H9 (cell line): ENCODE measurements around the gene FARP1. TPM values are rescaled to one million over a fixed set of nuclear protein-coding genes. Genes with fewer than 3 reads are reported as not detected.

Source experiments
- DNase-seq: peaks from one replicate; pipeline ENCODE4 v3.0.0-alpha.2; 2017
- H2AFZ ChIP-seq: one replicate; pipeline ENCODE4 v1.6.1; 2013; ENCODE audit warnings: mild to moderate bottlenecking, low read length, control low read depth, moderate library complexity
- H2AK5ac ChIP-seq: 2 replicates; pipeline ENCODE4 v1.6.1; 2013; ENCODE audit warnings: low read length, control low read depth, mixed read lengths; ENCODE audit not compliant: insufficient read length
- H2BK120ac ChIP-seq: one replicate; pipeline ENCODE4 v1.6.1; 2013; ENCODE audit warnings: low read depth, mild to moderate bottlenecking, low read length, control low read depth, inconsistent platforms; ENCODE audit not compliant: poor library complexity, severe bottlenecking
- H2BK12ac ChIP-seq: 2 replicates; pipeline ENCODE4 v1.6.1; 2013; ENCODE audit warnings: low read length, control low read depth, mixed read lengths, low read depth; ENCODE audit not compliant: insufficient read length
- H2BK15ac ChIP-seq: 2 replicates; pipeline ENCODE4 v1.6.1; 2013; ENCODE audit warnings: low read depth, low read length, control low read depth
- H2BK20ac ChIP-seq: one replicate; pipeline ENCODE4 v1.6.1; 2013; ENCODE audit warnings: low read depth, mild to moderate bottlenecking, low read length, control low read depth, inconsistent platforms; ENCODE audit not compliant: poor library complexity, severe bottlenecking
- H2BK5ac ChIP-seq: 2 replicates; pipeline ENCODE4 v1.6.1; 2013; ENCODE audit warnings: low read length, control low read depth, mixed read lengths; ENCODE audit not compliant: insufficient read length
- H3K14ac ChIP-seq: 2 replicates; pipeline ENCODE4 v1.6.1; 2013; ENCODE audit warnings: low read length, control low read depth; ENCODE audit not compliant: insufficient read depth
- H3K18ac ChIP-seq: 2 replicates; pipeline ENCODE4 v1.6.1; 2013; ENCODE audit warnings: low read depth, mild to moderate bottlenecking, mixed read lengths, low read length, control low read depth; ENCODE audit not compliant: insufficient read length
- H3K23ac ChIP-seq: 2 replicates; pipeline ENCODE4 v1.6.1; 2013; ENCODE audit warnings: low read length, control low read depth, mixed read lengths, low read depth; ENCODE audit not compliant: insufficient read length
- H3K23me2 ChIP-seq: 2 replicates; pipeline ENCODE4 v1.6.1; 2013; ENCODE audit warnings: low read depth, mild to moderate bottlenecking, mixed read lengths, low read length, control low read depth; ENCODE audit not compliant: insufficient read length, poor library complexity, severe bottlenecking
- H3K27ac ChIP-seq: 2 replicates; pipeline ENCODE4 v1.5.1; 2013; ENCODE audit warnings: low read length, control low read depth, mixed read lengths, low read depth; ENCODE audit not compliant: insufficient read length
- H3K27me3 ChIP-seq: 2 replicates; pipeline ENCODE4 v1.6.1; 2013; ENCODE audit warnings: low read length, control low read depth, inconsistent platforms; ENCODE audit not compliant: insufficient read depth
- H3K4ac ChIP-seq: 2 replicates; pipeline ENCODE4 v1.6.1; 2013; ENCODE audit warnings: low read depth, mild to moderate bottlenecking, control low read depth, inconsistent platforms, low read length, moderate library complexity
- H3K4me1 ChIP-seq: 2 replicates; pipeline ENCODE4 v1.6.1; 2013; ENCODE audit warnings: low read length, control low read depth, inconsistent platforms; ENCODE audit not compliant: insufficient read depth
- H3K4me2 ChIP-seq: 2 replicates; pipeline ENCODE4 v1.6.1; 2013; ENCODE audit warnings: low read length, control low read depth, mixed read lengths; ENCODE audit not compliant: insufficient read length, insufficient read depth
- H3K56ac ChIP-seq: 2 replicates; pipeline ENCODE4 v1.6.1; 2013; ENCODE audit warnings: low read depth, mild to moderate bottlenecking, mixed read lengths, low read length, control low read depth; ENCODE audit not compliant: insufficient read length
- H3K79me1 ChIP-seq: 2 replicates; pipeline ENCODE4 v1.6.1; 2013; ENCODE audit warnings: low read depth, mild to moderate bottlenecking, moderate library complexity, low read length, control low read depth, inconsistent platforms; ENCODE audit not compliant: insufficient read depth, poor library complexity, severe bottlenecking
- H3K79me2 ChIP-seq: 2 replicates; pipeline ENCODE4 v1.6.1; 2013; ENCODE audit warnings: low read length, control low read depth, inconsistent platforms; ENCODE audit not compliant: insufficient read depth
- H3K9ac ChIP-seq: 2 replicates; pipeline ENCODE4 v1.6.1; 2013; ENCODE audit warnings: low read length, control low read depth, mixed read lengths; ENCODE audit not compliant: insufficient read length; ENCODE audit errors: extremely low read depth
- H3K9me3 ChIP-seq: one replicate; pipeline ENCODE4 v1.6.1; 2013; ENCODE audit warnings: low read depth, low read length, inconsistent platforms; ENCODE audit not compliant: control insufficient read depth
- H3T11ph ChIP-seq: one replicate; pipeline ENCODE4 v1.6.1; 2013; ENCODE audit warnings: mild to moderate bottlenecking, low read length, control low read depth, inconsistent platforms
- H4K20me1 ChIP-seq: one replicate; pipeline ENCODE4 v1.6.1; 2013; ENCODE audit not compliant: control insufficient read depth, insufficient read length, insufficient read depth
- H4K5ac ChIP-seq: 2 replicates; pipeline ENCODE4 v1.6.1; 2013; ENCODE audit warnings: low read depth, mild to moderate bottlenecking, mixed read lengths, low read length, control low read depth; ENCODE audit not compliant: insufficient read length
- H4K8ac ChIP-seq: replicated peaks from 2 replicates; pipeline ENCODE4 v1.6.1; 2013; ENCODE audit warnings: low read length, control low read depth, mixed read lengths, low read depth; ENCODE audit not compliant: insufficient read length
- H4K91ac ChIP-seq: 2 replicates; pipeline ENCODE4 v1.6.1; 2013; ENCODE audit warnings: low read depth, mild to moderate bottlenecking, moderate library complexity, mixed read lengths, low read length, control low read depth; ENCODE audit not compliant: insufficient read length
- H3K27ac Mint-ChIP-seq, 3 experiments: 2 replicates in 2 of 3; 3 replicates in 1 of 3; pipeline ENCODE4 v1.8.0; 2020 to 2021; ENCODE audit warnings: mixed read lengths in 3 of 3, mild to moderate bottlenecking in 1 of 3, moderate library complexity in 1 of 3
- H3K27me3 Mint-ChIP-seq: 2 replicates; pipeline ENCODE4 v1.8.0; 2021; ENCODE audit warnings: low read depth, mild to moderate bottlenecking, moderate library complexity, mixed read lengths
- H3K36me3 Mint-ChIP-seq, 3 experiments: 2 replicates in 2 of 3; 3 replicates in 1 of 3; pipeline ENCODE4 v1.8.0; 2020 to 2021; ENCODE audit warnings: low read depth in 3 of 3, mixed read lengths in 3 of 3; ENCODE audit not compliant: insufficient read depth in 1 of 3
- H3K4me1 Mint-ChIP-seq, 2 experiments: 2 replicates each; pipeline ENCODE4 v1.8.0; 2020; ENCODE audit warnings: mixed read lengths in 2 of 2
- H3K4me3 Mint-ChIP-seq, 2 experiments: 2 replicates in 1 of 2; 3 replicates in 1 of 2; pipeline ENCODE4 v1.8.0; 2020 to 2021; ENCODE audit warnings: mild to moderate bottlenecking in 2 of 2, mixed read lengths in 2 of 2, moderate library complexity in 1 of 2
- H3K9me3 Mint-ChIP-seq, 2 experiments: 2 replicates in 1 of 2; 3 replicates in 1 of 2; pipeline ENCODE4 v1.8.0; 2020; ENCODE audit warnings: mild to moderate bottlenecking in 2 of 2, mixed read lengths in 2 of 2, moderate library complexity in 1 of 2
- CTCF ChIP-seq: fragments of 200-600 bp; sonication (generic); conservative IDR thresholded peaks from 3 replicates; pipeline ENCODE4 v1.8.0; 2021; ENCODE audit warnings: antibody characterized with exemption, mild to moderate bottlenecking
- WGBS: extraction: QIAGEN DNeasy Blood & Tissue Kit; methylation state at CpG from one replicate; pipeline ENCODE4 v1.1.7; 2013; ENCODE audit warnings: missing lambda C conversion rate, low lambda C conversion rate, mixed read lengths; ENCODE audit not compliant: insufficient read length; ENCODE audit errors: extremely low coverage; 5-methylcytosine and 5-hydroxymethylcytosine counted together
- total RNA-seq: library from RNA; stranded (reverse); gene quantifications from 2 replicates; pipeline ENCODE4 v1.2.1, GENCODE V29; 2021

The FARP1 gene
- total RNA-seq, 1 experiment from 2014 or later: 95.9 TPM

- H3K79me2 ChIP-seq: peaks cover 7% of the 10 kb centered on the region; the same call in 1 of the 2 replicates
- no peak overlapping the region for H3K27ac ChIP-seq
- no CpG with 5 or more reads among the region's 10 CpGs for WGBS
Observed at GRCh38 chr13:98144801-98145350, 2.0 kb downstream of the FARP1 start.

More at GRCh38 chr13:98144801-98145350, 2.0 kb downstream of the FARP1 start:
- H3K23me2 ChIP-seq: peaks cover 16% of the 10 kb centered on the region
- H3K27me3 Mint-ChIP-seq: peaks cover 22% of the 10 kb centered on the region
- peaks cover 0 to 12% (median 1%) of the 10 kb centered on the region in 3 experiments; a peak in 4 of 7 replicates for H3K36me3 Mint-ChIP-seq
- H2BK20ac ChIP-seq: no peak overlapping the region
- H3K27me3 ChIP-seq: no peaks in the 10 kb centered on the region; the same call in 1 of the 2 replicates
- no peak overlapping the region for H4K8ac ChIP-seq
- H2AFZ ChIP-seq: no peak overlapping the region
- no peak overlapping the region for H3K4ac ChIP-seq
- no peak overlapping the region for H2AK5ac ChIP-seq
- H3K4me1 ChIP-seq: peaks cover 7% of the 10 kb centered on the region; the same call in 1 of the 2 replicates
- no peaks in the 10 kb centered on the region for H4K20me1 ChIP-seq
- no peak overlapping the region for H3K27ac Mint-ChIP-seq
- no peak overlapping the region for H3K9ac ChIP-seq
- H3K9me3 Mint-ChIP-seq: 0 out of 5 replicates have a peak, but pooled peaks cover 0 to 2% of the 10 kb centered on the region in 2 experiments
- DNase-seq: peak; percentile 41
- H2BK120ac ChIP-seq: no peak overlapping the region
- no peak overlapping the region for H3K14ac ChIP-seq
- H3K18ac ChIP-seq: no peak overlapping the region
- TF ChIP-seq CTCF: peak; percentile 47; the same call in 2 of the 3 replicates
- H3K9me3 ChIP-seq: no peaks in the 10 kb centered on the region
- no peak overlapping the region for H2BK5ac ChIP-seq
- peak overlapping the region; percentile 78 for H3K4me2 ChIP-seq
- no peaks in the 10 kb centered on the region for H3K79me1 ChIP-seq
- no peak overlapping the region for H2BK15ac ChIP-seq
- no peak overlapping the region for H4K5ac ChIP-seq
- no peak overlapping the region for H2BK12ac ChIP-seq
- peaks cover 43 to 44% of the 10 kb centered on the region in 2 experiments for H3K4me1 Mint-ChIP-seq
- H3K56ac ChIP-seq: no peak overlapping the region
- peak overlapping the region; percentile 86 to 90 for H3K4me3 Mint-ChIP-seq
- H3T11ph ChIP-seq: no peak overlapping the region
- no peak overlapping the region for H3K23ac ChIP-seq
- no peak overlapping the region for H4K91ac ChIP-seq
